Kidney epithelial cell (primary cell): ENCODE data around the gene ZNF516. TPM values are rescaled to one million over a fixed set of nuclear protein-coding genes. Genes with fewer than 3 reads are reported as not detected.

Experiments
- DNase-seq: peaks from one replicate; pipeline ENCODE4 v3.0.0-alpha.2; 2010; ENCODE audit warnings: low read depth
- H3K27me3 ChIP-seq: 2 replicates; pipeline ENCODE4 v1.6.0; 2011; ENCODE audit warnings: low read length; ENCODE audit not compliant: control insufficient read depth, insufficient read depth
- H3K36me3 ChIP-seq: 2 replicates; pipeline ENCODE4 v1.5.1; 2011; ENCODE audit warnings: low read length; ENCODE audit not compliant: control insufficient read depth, insufficient read depth
- H3K4me3 ChIP-seq: 2 replicates; pipeline ENCODE4 v1.5.1; 2011; ENCODE audit warnings: low read depth, mild to moderate bottlenecking, control low read depth, low read length
- total RNA-seq: library from RNA; depleted of rRNA; stranded (reverse); fragments of >200 nt; gene quantifications from 2 replicates; pipeline ENCODE4 v1.2.3, GENCODE V29; 2015
- TF ChIP-seq, protein P1 (sequence below): IDR thresholded peaks from 2 replicates; pipeline ENCODE4 v1.5.1; 2011; ENCODE audit warnings: mild to moderate bottlenecking, moderate library complexity, low read length, control low read depth, inconsistent platforms; ENCODE audit not compliant: insufficient read depth, poor library complexity, severe bottlenecking

ZNF516 gene
- total RNA-seq, 1 donor from 2014 or later, result 56.1 TPM

DNA sequence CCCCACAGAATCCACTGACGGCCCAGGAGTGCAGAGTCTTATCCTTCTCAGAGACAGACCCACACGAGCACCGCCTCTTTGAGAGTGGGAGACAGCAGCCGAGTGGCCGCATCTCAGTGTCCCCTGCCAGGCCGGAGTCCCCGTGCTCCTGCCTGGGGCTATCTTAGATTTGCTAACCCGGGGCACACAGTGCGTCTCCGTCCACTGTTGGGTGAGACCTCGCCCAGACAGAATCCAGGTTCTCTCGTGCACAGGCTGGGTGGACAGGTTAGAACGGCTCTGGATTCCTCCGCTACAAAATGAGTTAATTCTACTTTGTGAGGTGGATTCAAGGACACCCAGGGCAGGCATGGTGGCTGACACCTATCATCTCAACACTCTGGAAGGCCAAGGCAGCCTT is 88.3 kb downstream of the ZNF516 start:
- Histone ChIP-seq H3K27me3 (no peaks in the 10 kb centered on the region), H3K36me3 (no peaks in the 10 kb centered on the region), H3K4me3 (no peak overlapping the region)
- TF ChIP-seq, protein P1, sequence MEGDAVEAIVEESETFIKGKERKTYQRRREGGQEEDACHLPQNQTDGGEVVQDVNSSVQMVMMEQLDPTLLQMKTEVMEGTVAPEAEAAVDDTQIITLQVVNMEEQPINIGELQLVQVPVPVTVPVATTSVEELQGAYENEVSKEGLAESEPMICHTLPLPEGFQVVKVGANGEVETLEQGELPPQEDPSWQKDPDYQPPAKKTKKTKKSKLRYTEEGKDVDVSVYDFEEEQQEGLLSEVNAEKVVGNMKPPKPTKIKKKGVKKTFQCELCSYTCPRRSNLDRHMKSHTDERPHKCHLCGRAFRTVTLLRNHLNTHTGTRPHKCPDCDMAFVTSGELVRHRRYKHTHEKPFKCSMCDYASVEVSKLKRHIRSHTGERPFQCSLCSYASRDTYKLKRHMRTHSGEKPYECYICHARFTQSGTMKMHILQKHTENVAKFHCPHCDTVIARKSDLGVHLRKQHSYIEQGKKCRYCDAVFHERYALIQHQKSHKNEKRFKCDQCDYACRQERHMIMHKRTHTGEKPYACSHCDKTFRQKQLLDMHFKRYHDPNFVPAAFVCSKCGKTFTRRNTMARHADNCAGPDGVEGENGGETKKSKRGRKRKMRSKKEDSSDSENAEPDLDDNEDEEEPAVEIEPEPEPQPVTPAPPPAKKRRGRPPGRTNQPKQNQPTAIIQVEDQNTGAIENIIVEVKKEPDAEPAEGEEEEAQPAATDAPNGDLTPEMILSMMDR, result no peak
- no peak for DNase-seq

DNA sequence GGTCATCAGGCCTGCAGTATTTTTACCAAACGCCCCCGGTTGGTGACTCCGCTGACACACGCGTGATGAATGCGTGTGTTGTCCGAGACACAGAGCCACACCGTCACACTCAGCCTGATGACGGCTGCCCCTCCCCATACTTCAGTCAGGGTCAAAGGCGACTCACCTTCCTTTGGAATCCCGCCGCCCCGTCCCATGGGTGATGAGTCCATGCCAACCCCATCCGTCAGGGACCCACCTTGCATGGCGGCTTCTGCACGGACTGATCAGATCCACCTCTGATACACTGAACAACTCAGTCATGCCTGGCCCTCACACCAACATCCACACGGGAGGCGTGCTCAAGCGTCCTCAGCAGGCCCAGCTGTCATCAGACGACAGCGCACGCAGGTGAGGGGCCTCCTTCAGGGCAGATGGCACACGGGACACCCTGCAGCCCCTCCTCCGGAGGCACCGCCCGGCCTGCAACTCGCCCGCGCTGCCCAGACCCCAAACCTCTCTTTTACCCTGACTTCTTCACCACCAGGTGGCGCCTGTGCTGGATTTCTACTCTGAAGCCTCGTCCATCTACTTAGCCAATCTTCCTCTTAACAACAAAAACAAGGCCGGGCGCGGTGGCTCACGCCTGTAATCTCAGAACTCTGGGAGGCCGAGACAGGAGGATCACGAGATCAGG is 89.2 kb downstream of the ZNF516 start:
- Histone ChIP-seq H3K36me3 (no peaks in the 10 kb centered on the region), H3K27me3 (no peaks in the 10 kb centered on the region), H3K4me3 (no peak overlapping the region)
- TF ChIP-seq, protein P1, result peak; percentile 22
- DNase-seq, result no peak

DNA sequence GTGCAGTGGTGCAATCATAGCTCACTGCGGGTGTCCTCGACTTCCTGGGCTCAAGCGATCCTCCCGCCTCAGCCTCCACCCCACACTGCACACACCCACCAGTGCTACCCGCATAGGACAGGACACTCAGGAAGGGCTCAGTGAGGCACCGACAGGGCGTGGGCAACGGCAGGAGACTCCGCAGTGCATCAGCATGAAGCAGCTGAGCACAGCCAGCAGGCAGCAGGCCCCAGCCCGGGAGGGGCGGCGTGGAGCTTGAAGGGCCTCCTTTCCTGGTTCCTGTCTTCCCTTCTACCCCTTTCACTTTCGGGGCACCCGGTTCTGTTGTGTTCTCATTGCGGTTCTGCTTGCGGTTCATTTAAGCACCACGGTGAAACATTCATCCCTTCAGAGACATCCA is 89.8 kb downstream of the ZNF516 start:
- Histone ChIP-seq H3K36me3 (no peaks in the 10 kb centered on the region), H3K27me3 (no peaks in the 10 kb centered on the region), H3K4me3 (no peak overlapping the region)
- DNase-seq, result no peak
- TF ChIP-seq, protein P1, result no peak

DNA sequence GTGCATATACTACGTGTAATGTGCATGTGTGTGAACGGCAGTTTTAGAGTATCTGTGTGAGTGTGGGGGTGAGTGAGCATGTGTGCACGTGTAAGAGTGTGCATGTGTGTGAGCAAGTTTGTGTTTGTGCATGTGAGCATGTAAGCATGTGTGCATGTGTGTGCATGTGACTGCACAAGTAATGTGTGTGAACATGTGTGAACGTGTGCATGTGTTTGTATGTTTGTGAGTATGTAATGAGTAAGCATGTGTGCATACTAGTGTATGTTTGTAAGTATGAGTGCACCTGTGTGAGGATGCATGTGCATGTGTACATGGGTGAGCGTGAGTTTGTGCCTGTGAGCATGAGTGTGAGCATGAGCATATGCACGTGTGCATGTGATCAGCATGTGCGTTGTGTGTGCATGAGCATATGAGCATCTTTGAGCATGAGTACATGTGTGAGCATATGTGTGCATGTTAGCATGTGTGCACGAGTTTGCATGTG is 90.7 kb downstream of the ZNF516 start:
- no peaks in the 10 kb centered on the region for H3K36me3 ChIP-seq
- no peaks in the 10 kb centered on the region for H3K27me3 ChIP-seq

DNA sequence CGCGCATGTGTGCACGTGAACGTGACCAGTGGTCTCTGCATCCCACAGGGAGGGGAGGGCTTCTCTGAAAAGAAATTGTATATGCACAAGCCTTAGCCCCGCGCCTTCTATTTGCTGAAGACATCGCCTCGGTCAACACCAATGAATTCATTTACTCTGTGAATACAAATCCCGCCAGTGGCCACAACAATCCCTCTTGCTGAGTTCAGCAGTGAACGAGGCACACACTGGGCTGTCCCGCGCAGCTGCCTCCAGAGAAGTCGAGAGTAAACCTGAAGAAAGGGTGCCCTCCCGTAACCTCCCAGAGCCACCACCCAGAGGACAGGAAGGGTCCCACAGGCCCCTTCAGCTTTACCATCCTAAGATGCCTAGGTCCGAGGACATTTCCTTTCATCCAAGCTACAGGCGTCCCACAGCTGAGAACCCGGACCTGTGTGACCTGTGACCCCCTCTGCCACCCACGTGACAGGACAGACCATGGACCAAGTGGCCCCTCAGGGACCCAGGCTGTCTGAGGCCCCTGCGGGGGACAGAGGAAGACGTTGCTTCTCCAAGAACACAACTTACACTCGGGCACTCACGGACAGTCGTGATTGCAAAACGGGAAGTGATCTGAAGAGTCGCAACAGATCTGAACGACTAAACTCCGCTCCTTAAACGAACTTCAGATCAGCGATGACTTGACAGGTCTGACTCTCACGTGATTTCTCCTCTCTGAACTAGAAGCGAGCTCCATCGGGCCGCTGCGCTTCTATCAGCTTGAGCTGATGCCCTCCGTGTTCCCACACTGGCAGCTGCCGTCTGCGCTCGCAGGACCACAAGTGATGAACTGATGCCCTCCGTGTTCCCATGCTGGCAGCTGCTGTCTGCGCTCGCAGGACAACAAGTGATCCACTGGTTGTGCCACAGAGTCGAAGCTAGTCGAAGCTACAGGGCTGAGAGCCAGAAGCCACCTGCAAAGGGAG is 92.7 kb downstream of the ZNF516 start:
- H3K4me3 ChIP-seq, result no peak overlapping the region
- H3K36me3 ChIP-seq, result no peaks in the 10 kb centered on the region
- DNase-seq, result no peak
- H3K27me3 ChIP-seq, result no peaks in the 10 kb centered on the region
- TF ChIP-seq, protein P1, result no peak

More for the DNA sequence above, 90.7 kb downstream of the ZNF516 start:
- TF ChIP-seq, protein P1, result no peak
- H3K4me3 ChIP-seq, result no peak overlapping the region
- DNase-seq, result no peak
